SH-SY5Y (cell line): Measurements from ENCODE around the gene GPR15LG.

Experiments
- GATA2 ChIP-seq: IDR thresholded peaks from 2 replicates; pipeline ENCODE4 v1.6.1; 2011; ENCODE audit warnings: mild to moderate bottlenecking, low read depth, low read length
- GATA3 ChIP-seq: IDR thresholded peaks from 2 replicates; pipeline ENCODE4 v1.6.1; 2011; ENCODE audit warnings: low read depth, mild to moderate bottlenecking, low read length, moderate library complexity

DNA sequence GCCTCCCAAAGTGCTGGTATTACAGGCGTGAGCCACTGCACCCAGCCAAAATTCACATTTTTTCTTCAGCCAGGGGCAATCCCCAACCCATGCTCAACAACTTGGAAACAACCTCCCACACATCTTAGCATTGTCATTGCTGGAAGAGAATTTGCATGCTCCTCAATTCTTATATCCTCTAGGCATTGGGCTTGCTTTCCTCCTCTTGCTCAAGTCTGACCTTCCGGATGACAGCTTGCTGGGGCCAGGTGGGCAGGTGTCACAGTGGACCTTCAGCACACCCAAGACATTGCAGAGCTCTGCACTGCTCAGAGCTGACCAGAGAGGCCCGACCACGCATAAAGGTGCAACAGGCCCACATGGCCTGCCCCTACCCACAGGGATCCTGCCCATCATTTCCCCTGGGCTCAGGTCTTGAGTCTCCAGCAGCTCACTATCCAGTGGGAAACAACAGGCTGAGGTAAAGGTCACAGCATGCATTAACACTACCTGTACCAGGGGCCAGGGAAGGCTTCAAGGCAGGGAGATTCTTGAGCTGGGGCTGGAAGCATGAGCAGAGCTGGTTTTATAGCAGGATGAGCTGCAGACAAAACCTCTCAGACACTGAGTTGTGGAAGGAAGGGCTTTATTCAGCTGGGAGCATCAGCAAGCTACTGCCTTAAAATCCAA is 6.8 kb upstream of the GPR15LG start:
- TF ChIP-seq GATA2 (no peak), GATA3 (no peak)
